Activated CD8-positive, alpha-beta memory T cell treated with anti-CD3 and anti-CD28 coated beads for 1 hour (primary cell): ENCODE data around the gene AEBP1.

Experiments
- DNase-seq, 2 donors: peaks; one replicate each; pipeline ENCODE4 v3.0.0-alpha.2; 2020; ENCODE audit warnings: low read depth in 1 of 2; ENCODE audit errors: extremely low read depth in 1 of 2

AEBP1 gene

DNA sequence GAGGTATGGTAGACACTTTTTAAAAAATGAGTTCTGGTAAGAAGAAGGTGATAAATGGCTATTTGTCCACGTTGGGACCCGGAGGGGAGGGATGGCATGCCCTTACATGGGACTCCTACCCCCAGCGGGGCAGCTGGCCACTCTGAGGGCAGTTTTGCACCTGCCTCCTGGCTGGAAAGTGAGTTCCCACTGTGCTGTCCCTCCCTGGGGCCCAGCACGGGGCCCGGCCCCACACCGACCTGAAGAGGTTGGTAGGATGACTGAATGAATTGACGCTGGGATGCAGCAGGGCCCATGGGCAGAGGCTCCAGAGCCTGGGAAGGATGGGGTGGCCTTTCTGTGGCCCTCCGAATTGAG lies 601 bp upstream of the AEBP1 start:
- DNase-seq = no peak

- DNase-seq = no peak
Observed at GRCh38 chr7:44104860-44105771, 971 bp downstream of the AEBP1 start.

GRCh38 chr7:44105832-44106231 lies 1.7 kb downstream of the AEBP1 start:
- no peak for DNase-seq

GRCh38 chr7:44106311-44107065 lies 2.3 kb downstream of the AEBP1 start:
- DNase-seq = no peak

- DNase-seq = no peak
Observed at GRCh38 chr7:44107116-44107960, 3.2 kb downstream of the AEBP1 start.

DNA sequence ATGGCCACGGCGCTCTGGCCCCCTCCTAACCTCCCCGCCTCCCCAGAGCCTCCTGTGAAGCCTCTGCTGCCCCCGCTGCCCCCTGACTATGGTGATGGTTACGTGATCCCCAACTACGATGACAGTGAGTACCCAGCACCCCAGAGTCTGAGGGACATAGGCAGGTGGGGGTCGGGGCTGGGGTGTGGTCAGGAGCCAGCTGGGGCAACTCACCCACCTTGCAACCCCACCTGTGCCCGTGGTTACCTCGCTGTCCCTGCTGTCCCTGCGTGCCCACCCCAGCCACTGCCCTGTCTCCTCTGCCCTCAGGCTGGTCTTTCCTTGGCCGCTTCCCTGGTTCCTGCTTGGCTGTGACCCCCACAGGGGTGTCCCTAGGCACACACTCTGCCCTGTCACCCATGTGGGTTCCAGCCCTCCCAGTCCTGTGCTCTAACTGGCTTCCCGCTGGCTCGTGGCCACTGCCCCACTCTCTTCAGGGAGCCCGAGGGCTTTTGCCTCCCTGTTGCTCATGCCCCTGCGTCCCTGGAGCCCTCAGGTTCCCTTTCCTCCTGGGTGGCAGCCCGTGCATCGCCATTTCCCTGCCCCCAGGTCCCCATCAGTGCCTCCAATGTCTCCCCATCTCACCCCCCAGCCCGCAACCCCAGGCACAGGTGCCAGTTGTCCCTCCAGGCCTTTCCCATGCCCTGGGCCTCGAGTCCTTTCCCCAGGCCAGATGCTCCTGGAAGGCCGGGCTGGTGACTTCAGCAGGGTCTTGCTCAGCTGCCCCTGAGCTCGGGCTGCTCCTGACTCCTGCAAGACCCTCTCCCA lies 4.0 kb downstream of the AEBP1 start:
- no peak for DNase-seq

- DNase-seq = no peak
Observed at GRCh38 chr7:44108768-44109750, 4.9 kb downstream of the AEBP1 start.

DNA sequence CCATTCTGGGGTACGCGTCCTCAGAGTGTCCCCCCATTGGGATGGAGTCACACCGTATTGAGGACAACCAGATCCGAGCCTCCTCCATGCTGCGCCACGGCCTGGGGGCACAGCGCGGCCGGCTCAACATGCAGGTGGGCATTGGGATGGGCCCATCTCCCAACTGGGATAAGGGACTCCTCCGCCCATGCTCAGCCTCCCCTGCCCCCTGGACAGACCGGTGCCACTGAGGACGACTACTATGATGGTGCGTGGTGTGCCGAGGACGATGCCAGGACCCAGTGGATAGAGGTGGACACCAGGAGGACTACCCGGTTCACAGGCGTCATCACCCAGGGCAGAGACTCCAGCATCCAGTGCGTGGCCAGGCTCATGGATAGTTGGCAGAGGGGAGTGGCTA lies 5.8 kb downstream of the AEBP1 start:
- no peak for DNase-seq

- DNase-seq = no peak
Observed at GRCh38 chr7:44110719-44111635, 6.8 kb downstream of the AEBP1 start.

DNA sequence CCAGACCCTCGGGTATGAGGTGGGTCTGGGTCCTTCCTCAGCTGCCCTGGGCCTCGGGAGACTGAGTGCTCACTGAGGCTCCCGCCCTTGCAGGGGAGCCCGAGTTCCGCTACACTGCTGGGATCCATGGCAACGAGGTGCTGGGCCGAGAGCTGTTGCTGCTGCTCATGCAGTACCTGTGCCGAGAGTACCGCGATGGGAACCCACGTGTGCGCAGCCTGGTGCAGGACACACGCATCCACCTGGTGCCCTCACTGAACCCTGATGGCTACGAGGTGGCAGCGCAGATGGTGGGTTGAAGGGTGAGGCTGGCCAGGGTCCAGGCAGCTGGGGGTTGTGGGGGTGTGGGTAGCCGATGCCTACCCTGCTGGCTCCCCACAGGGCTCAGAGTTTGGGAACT lies 7.6 kb downstream of the AEBP1 start:
- no peak for DNase-seq

GRCh38 chr7:44112231-44112996 lies 8.3 kb downstream of the AEBP1 start:
- no peak for DNase-seq

DNA sequence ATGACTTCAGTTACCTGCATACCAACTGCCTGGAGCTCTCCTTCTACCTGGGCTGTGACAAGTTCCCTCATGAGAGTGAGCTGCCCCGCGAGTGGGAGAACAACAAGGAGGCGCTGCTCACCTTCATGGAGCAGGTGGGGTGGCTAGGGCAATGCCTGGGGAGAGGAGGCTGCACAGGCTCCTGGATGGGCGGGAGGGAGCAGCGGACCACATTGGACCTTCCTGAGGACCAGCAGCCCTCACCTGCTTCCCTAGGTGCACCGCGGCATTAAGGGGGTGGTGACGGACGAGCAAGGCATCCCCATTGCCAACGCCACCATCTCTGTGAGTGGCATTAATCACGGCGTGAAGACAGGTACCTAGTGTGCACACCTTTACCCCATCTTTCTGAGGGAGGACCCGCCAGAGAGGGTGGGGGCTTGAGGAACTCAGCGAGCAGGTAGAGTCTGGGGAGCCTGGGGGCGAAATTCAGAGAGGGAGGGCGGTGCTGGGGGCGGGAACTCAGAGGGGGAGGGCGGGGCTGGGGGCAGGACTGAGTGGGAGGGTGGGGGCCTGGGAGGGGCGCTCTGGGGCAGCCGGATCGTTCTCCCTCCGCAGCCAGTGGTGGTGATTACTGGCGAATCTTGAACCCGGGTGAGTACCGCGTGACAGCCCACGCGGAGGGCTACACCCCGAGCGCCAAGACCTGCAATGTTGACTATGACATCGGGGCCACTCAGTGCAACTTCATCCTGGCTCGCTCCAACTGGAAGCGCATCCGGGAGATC lies 9.0 kb downstream of the AEBP1 start:
- DNase-seq = no peak

DNA sequence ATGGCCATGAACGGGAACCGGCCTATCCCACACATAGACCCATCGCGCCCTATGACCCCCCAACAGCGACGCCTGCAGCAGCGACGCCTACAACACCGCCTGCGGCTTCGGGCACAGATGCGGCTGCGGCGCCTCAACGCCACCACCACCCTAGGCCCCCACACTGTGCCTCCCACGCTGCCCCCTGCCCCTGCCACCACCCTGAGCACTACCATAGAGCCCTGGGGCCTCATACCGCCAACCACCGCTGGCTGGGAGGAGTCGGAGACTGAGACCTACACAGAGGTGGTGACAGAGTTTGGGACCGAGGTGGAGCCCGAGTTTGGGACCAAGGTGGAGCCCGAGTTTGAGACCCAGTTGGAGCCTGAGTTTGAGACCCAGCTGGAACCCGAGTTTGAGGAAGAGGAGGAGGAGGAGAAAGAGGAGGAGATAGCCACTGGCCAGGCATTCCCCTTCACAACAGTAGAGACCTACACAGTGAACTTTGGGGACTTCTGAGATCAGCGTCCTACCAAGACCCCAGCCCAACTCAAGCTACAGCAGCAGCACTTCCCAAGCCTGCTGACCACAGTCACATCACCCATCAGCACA lies 9.7 kb downstream of the AEBP1 start:
- no peak for DNase-seq

DNA sequence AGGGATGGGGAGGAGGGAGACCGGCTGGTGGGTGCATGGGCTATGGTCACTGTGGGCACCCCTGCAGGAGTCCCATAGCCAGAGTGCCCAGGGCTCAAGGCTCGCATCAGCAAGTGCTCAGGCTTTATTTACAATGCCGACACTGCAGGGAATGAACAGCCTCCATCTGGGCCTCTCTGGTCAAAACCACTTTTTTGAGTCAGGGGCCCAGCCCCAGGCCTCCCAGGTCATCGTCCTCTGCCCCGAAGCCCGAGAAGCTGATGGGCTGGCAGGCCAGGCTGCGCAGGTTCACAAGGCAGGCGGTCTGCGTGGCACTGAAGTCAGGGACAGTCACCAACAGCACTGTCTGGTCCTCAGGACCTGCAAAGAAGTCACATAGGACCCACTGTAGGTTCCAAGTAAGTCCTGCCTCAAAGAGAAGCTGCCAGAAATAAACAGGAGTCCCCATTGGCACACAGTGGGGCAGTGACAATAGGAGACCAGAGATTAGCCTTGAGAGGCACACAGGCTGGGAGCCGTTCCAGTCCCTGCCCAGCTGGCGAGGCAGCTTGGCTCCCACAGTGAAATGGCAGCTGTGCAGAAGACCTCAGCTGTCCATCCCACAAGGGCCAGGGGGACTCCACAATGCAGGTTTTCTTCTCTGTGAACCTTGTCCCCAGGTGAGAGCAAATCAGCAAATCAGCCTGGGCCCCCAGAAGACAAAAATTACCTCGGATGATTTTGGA lies 10.6 kb downstream of the AEBP1 start:
- no peak for DNase-seq

DNA sequence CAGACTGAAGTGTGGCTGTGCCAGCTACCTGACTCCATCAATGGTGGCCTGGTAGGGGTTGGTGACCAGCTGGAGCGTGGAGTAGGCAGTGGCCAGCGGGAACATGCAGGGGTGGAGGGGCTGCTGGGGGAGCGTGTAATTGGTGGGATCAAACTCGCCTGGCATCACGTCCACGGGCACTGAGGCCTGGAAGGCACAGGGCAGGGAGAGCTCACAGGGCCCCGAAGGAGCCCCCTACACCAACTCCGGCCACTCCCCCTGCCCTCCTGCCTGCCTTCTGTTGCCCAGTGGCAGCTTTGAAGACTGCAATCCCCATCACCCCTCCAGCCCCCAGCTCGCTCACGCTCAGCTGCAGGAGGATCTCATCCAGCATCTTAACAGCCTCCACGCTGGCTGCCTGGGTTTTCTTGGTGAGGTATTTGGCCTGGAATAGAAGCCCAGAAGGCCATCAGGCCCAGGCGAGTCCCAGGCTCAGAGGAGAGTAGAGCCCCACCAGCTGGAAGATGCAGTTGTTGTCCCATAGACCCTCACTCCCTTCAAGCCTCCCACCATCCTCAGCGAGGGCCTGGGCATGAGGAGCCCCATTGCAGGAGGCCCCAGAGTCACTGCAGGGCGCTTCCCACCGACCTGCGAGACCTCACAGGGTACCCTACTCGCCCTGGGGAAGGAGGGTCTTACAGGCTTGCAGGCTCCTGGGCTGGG lies 12.1 kb downstream of the AEBP1 start:
- no peak for DNase-seq
